Eye (tissue), 1 donor: ENCODE measurements around the gene ASRGL1.

Source experiments
- DNase-seq: peaks from one replicate; pipeline ENCODE4 v3.0.0-alpha.2; 2015

The ASRGL1 gene

GRCh38 chr11:62394825-62395538 is 57.7 kb downstream of the ASRGL1 start:
- peak; percentile 95 for DNase-seq

- DNase-seq = no peak
Measured at GRCh38 chr11:62395885-62396551, 58.8 kb downstream of the ASRGL1 start.

DNA sequence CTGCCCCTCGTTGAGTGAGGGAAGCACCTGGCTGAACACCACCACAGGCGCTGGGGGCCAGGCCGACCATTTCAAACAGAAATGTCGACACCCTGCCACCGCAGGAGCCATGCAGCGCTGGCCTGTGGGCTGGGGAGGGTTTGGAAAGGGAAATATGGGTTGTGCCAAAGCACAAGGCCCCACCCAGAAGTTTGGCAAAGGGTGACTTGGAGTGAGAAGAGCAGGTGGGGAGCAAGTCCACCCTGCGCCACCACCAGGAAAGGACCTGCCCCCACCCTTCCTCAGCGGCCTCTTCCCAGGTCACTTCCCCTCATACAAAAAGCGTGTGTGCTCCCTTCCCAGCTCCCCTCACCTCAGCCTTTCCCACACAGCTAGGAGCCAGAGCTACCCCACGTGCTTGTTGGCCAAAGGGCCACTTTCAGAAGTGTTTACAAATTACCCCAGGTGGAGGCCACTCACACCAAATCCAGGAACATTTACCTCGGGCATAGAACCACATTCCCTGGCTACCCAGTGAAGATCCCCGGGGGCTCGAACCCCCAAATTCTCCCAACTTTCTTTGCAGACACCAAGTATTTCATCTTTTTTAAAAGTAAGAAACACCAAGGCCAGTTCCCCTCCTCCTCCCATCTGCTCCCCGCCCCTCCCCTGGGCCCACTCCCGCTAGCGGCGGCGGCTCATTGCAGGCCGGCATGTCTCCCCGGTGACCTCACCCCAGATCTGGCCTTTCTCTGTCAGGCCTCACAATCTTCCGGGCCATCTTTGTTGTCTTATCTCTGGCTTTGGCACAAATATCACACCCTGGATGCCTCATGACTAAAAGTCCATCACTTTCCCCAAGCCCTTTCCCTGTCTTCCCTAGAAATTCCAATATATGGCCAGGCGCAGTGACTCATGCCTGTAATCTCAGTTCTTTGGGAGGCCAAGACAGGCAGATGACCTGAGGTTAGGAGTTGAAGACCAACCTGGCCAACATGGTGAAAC is 61.1 kb downstream of the ASRGL1 start:
- peak; percentile 28 for DNase-seq

GRCh38 chr11:62399172-62399877 is 62.1 kb downstream of the ASRGL1 start:
- no peak for DNase-seq

DNA sequence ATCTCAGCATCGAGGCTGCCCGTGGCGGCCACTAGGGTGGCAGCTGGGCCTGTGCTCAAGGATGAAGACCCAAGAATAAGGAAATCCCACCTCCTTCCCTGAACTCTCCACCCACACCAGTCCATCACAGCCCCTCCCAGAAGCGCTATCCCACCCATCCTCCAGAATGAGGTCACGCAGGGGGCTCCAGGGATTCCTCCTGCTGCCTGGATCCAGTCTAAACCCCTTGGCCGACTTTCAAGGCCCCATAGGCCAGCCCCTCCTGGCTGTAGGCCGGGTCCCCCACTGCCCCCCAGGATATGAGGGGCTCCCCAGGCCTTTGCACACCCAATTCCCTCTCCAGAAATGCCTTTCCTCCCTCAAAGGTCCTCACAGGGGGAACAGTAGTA is 62.6 kb downstream of the ASRGL1 start:
- DNase-seq = peak; percentile 80

DNA sequence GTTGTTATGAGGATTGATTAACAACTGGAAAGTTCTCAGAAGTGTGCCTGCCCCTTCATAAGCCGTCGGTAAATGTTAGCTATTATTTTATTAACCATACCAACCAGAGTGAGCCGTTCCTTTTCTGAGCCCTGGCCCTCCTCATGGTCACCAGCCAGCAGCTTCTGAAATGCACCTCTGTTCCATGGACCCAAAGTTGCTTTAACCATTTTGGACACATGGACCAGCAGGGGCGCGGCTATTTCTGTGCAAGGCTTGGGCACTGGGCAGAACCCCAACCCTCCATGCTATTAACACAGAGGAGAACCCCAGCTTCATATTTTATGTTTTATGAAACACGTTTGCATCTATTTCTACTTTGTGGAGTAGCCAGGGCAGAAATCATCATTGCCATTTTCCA is 63.0 kb downstream of the ASRGL1 start:
- no peak for DNase-seq

DNA sequence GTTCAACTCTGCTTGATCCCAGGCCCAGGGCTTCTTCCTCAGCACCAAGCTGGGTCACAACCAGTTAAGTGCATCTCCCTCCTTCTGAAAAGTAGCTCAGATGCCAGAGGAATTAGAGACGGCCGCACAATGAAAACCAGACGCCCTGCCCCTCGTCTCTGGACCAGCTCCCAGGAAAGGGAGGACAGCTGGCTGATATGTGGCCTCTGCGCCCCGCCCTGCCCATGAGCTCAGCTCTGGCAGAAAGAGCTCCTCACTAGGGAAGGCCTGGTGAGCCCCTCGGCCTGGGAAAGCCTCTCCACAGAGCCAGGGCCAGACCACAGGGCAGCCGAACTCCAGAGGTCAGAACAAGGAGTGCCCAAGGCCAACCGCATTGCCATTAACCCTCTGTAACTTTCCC is 63.5 kb downstream of the ASRGL1 start:
- DNase-seq = peak; percentile 83

DNA sequence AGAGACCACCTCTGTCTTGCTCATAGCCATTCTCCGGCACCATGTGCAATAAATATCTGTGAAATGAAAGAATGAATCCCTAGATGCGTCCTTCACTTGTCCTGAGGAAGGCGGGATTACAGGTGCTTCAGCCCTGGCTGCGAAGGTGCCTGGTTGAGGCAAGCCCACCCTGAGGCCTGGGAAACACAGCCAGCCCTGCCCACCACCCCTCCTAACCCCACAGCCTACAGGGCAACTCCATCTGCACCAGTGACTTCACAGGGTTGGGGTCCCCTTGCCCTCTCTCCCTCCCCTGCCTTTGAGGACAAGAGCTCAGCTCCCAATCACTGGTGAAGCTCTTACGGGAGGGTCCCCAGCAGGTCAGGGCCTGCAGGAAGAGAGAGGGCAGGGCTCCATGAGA is 64.1 kb downstream of the ASRGL1 start:
- no peak for DNase-seq

DNA sequence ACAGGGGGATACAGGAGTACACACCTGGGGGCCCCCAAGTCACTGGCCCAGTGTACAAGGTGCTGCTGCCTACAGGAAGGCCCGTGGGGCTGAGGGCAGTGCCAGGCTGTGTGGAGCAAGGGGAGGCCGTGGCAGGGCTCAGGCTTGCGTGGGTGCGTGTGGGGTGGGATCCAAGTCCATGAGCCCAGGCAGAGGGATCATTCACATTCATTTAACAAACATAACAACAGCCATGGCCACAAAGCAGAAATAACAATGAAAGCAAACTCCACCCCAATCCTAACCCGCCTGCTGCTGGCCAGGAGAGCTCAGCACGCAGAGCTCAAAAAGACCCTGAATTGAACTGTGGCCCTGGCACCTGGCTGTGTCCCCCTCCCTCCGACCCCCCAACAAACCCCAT is 64.6 kb downstream of the ASRGL1 start:
- no peak for DNase-seq

GRCh38 chr11:62402226-62402959 is 65.1 kb downstream of the ASRGL1 start:
- no peak for DNase-seq

DNA sequence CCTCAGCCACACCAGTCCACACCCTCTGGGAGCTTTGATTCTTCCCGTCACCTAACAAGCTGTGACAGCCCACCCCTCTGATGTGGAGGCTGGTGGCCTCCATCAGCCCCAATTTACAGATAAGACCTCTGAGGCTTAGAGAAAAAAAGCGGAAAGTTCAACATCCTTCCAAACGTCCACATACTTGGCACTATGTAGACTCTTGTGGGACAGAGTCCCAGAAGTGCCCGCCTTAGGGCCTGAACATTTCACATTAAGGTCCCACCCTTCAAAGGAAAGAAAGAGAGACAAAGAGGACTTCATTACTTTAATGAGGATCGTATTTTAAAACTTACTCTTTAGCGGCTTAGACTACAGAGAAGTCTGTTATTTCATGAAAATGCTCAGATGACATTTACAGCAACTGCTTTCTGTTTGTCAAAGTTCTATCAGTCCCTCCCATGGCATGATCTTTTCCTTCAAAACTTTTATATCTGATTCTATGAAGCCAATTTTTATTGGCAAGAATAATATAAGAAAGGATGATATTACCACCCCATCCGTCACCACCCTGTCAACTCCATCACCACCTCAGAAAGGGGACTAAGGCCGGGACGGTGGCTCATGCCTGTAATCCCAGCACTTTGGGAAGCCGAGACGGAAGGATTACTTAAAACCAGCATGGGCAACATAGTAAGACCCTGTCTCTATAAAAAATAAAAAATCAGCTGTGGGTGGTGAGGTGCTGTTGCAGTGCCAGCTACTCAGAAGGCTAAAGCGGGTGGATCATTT is 65.9 kb downstream of the ASRGL1 start:
- no peak for DNase-seq

DNA sequence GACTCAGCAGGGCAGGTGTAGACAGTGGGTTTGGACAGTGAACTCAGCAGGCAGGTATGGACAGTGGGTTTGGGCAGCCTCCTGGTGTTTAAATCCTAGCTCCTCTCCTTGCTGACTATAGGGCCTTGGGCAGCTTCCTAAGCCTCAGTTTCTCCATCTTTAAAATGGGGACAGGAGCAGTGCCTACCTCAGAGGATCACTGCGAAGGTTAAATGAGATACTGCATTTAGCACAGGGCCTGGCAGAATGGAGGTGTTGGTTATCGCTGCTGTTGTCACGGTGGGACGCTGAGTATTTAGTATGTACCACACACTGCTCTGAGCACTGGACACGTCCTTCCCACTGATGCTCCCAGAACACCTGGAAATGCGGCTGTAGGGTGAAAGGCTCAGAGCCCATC is 67.2 kb downstream of the ASRGL1 start:
- no peak for DNase-seq

- no peak for DNase-seq
Measured at GRCh38 chr11:62404901-62405300, 67.7 kb downstream of the ASRGL1 start.

GRCh38 chr11:62406034-62406433 is 68.8 kb downstream of the ASRGL1 start:
- DNase-seq = no peak

GRCh38 chr11:62409831-62410230 is 72.6 kb downstream of the ASRGL1 start:
- DNase-seq = no peak

GRCh38 chr11:62410972-62411371 is 73.7 kb downstream of the ASRGL1 start:
- no peak for DNase-seq

GRCh38 chr11:62411524-62411923 is 74.3 kb downstream of the ASRGL1 start:
- no peak for DNase-seq

- no peak for DNase-seq
Measured at GRCh38 chr11:62413060-62413696, 75.9 kb downstream of the ASRGL1 start.

DNA sequence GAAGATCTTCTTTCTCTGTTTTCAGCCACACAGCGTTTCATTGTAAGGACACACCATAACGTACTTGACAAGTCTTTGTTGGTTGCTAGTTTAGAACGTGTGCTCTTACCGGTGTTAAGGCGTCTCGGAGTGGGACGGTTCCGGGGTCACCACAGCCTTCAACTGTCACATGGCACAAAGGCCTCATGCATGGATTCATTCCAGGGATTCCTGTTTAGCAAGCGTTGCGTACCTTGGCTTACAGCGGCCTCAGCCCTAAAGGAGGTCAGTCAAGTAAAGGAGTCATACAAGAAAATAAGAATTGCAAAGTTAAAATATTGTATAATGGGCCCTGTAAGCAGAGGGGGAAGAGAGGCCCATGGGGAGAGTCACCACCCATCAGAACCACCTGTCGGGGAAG is 79.3 kb downstream of the ASRGL1 start:
- DNase-seq = no peak

GRCh38 chr11:62418136-62418535 is 80.9 kb downstream of the ASRGL1 start:
- no peak for DNase-seq

GRCh38 chr11:62418733-62419132 is 81.5 kb downstream of the ASRGL1 start, which contains the start of gene SCGB1A1:
TSS of gene SCGB1A1 (plus strand) at chr11:62419033. CDS start at chr11:62419096, 63 bp downstream.
- no peak for DNase-seq
